Stimulated activated CD8-positive, alpha-beta memory T cell treated with anti-CD3 and anti-CD28 coated beads, Interleukin-12 subunit alpha, Interleukin-12 subunit beta, amount 100 ng/mL, for 4 hours (primary cell): ENCODE measurements around the gene COPS9.

Source experiments
- DNase-seq: peaks from one replicate; pipeline ENCODE4 v3.0.0-alpha.2; 2020; ENCODE audit warnings: low read depth

Gene COPS9

GRCh38 chr2:240111253-240111652, 24.9 kb downstream of the COPS9 start:
- no peak for DNase-seq

GRCh38 chr2:240109386-240109785, 26.7 kb downstream of the COPS9 start:
- DNase-seq, result no peak

- no peak for DNase-seq
Observed at GRCh38 chr2:240107477-240107796, 28.7 kb downstream of the COPS9 start.

- no peak for DNase-seq
Observed at GRCh38 chr2:240106765-240107476, 29.2 kb downstream of the COPS9 start.

GRCh38 chr2:240105982-240106381, 30.1 kb downstream of the COPS9 start:
- no peak for DNase-seq

- no peak for DNase-seq
Observed at GRCh38 chr2:240103136-240103535, 33.0 kb downstream of the COPS9 start.

- DNase-seq, result no peak
Observed at GRCh38 chr2:240098349-240098748, 37.8 kb downstream of the COPS9 start.

- DNase-seq, result no peak
Observed at GRCh38 chr2:240095556-240096523, 40.3 kb downstream of the COPS9 start.

- DNase-seq, result no peak
Observed at GRCh38 chr2:240089306-240089705, 46.8 kb downstream of the COPS9 start.

GRCh38 chr2:240086563-240086962, 49.5 kb downstream of the COPS9 start:
- DNase-seq, result no peak
